HEK293T (cell line): Measurements from ENCODE around the gene CCNG1.

Source experiments
- ARNT ChIP-seq: fragments of 450-650 bp; IDR thresholded peaks from 2 replicates; pipeline ENCODE4 v1.6.1; 2017; ENCODE audit warnings: mild to moderate bottlenecking
- BHLHE40 ChIP-seq: fragments of 450-650 bp; IDR thresholded peaks from 2 replicates; pipeline ENCODE4 v1.6.1; 2016; ENCODE audit warnings: mild to moderate bottlenecking, moderate library complexity, borderline replicate concordance
- ELF4 ChIP-seq: fragments of 450-650 bp; IDR thresholded peaks from 2 replicates; pipeline ENCODE4 v1.6.1; 2017; ENCODE audit warnings: antibody characterized with exemption
- FOXM1 ChIP-seq: fragments of 450-650 bp; IDR thresholded peaks from 2 replicates; pipeline ENCODE4 v1.6.1; 2017; ENCODE audit warnings: mild to moderate bottlenecking, borderline replicate concordance
- L3MBTL2 ChIP-seq: fragments of 450-650 bp; conservative IDR thresholded peaks from 2 replicates; pipeline ENCODE4 v1.6.1; 2016; ENCODE audit warnings: mild to moderate bottlenecking
- LEF1 ChIP-seq: fragments of 450-650 bp; IDR thresholded peaks from 2 replicates; pipeline ENCODE4 v1.6.1; 2017; ENCODE audit warnings: mild to moderate bottlenecking, borderline replicate concordance
- NFRKB ChIP-seq: fragments of 450-650 bp; IDR thresholded peaks from 2 replicates; pipeline ENCODE4 v1.6.1; 2016; ENCODE audit warnings: mild to moderate bottlenecking, moderate library complexity
- SP1 ChIP-seq: fragments of 450-650 bp; IDR thresholded peaks from 2 replicates; pipeline ENCODE4 v1.6.1; 2017
- SUZ12 ChIP-seq: fragments of 450-650 bp; IDR thresholded peaks from 2 replicates; pipeline ENCODE4 v1.6.1; 2016; ENCODE audit warnings: mild to moderate bottlenecking
- TARDBP ChIP-seq: fragments of 450-650 bp; IDR thresholded peaks from 2 replicates; pipeline ENCODE4 v1.6.1; 2016

DNA sequence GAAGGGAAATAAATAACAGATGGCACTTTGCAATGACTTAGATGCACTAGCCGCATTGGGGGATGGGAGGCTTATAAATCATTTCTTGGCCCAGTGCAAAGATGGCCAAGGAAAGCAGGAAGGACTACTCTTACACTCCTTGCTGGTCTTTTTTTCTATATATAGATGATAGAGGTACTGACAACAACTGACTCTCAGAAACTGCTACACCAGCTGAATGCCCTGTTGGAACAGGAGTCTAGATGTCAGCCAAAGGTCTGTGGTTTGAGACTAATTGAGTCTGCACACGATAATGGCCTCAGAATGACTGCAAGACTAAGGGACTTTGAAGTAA is 1.7 kb downstream of the CCNG1 start:
- no peak for TF ChIP-seq TARDBP
- no peak for TF ChIP-seq NFRKB
- no peak for TF ChIP-seq L3MBTL2
- no peak for TF ChIP-seq SUZ12
- no peak for TF ChIP-seq ARNT
- TF ChIP-seq FOXM1 = no peak
- no peak for TF ChIP-seq BHLHE40
- TF ChIP-seq LEF1 = no peak
- no peak for TF ChIP-seq SP1
- TF ChIP-seq ELF4 = no peak
